ENCODE data around the gene SUPT3H. TPM values are rescaled to one million over a fixed set of nuclear protein-coding genes. Genes with fewer than 3 reads are reported as not detected.

The SUPT3H gene
- total RNA-seq, 1 donor, result 4.7 TPM

DNA sequence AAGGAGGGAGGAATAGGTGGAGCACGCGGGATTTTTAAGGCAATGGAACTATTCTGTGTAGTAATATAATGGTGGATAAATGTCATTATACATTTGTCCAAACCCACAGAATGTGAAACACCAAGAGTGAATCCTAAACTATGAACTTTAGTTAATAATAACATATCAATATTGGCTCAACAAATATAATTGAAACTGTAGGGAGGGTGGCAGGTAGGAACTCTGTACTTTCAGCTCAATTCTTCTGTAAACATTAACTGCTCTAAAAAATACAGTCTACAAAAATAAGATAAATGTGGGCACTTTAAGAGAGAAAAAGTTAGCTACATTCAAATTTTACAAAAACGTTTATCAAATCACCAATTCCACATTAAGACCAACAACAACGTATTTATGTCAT lies 186.3 kb downstream of the SUPT3H start:
- H3K4me3 ChIP-seq (ENCODE audit: insufficient read depth, low read length), result no peak overlapping the region
- no peak overlapping the region for H2AFZ ChIP-seq (ENCODE audit: low read length)
- H3K4me1 ChIP-seq (ENCODE audit: insufficient read depth, low read length), result no peaks in the 10 kb centered on the region
- H3K9me3 ChIP-seq (ENCODE audit: low read depth, low read length), result no peaks in the 10 kb centered on the region
- H3K27me3 ChIP-seq (ENCODE audit: insufficient read depth, low read length), result no peaks in the 10 kb centered on the region
- no peak overlapping the region for H3K27ac ChIP-seq (ENCODE audit: low read depth, low read length)
- TF ChIP-seq, protein P1, sequence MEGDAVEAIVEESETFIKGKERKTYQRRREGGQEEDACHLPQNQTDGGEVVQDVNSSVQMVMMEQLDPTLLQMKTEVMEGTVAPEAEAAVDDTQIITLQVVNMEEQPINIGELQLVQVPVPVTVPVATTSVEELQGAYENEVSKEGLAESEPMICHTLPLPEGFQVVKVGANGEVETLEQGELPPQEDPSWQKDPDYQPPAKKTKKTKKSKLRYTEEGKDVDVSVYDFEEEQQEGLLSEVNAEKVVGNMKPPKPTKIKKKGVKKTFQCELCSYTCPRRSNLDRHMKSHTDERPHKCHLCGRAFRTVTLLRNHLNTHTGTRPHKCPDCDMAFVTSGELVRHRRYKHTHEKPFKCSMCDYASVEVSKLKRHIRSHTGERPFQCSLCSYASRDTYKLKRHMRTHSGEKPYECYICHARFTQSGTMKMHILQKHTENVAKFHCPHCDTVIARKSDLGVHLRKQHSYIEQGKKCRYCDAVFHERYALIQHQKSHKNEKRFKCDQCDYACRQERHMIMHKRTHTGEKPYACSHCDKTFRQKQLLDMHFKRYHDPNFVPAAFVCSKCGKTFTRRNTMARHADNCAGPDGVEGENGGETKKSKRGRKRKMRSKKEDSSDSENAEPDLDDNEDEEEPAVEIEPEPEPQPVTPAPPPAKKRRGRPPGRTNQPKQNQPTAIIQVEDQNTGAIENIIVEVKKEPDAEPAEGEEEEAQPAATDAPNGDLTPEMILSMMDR (IDR thresholded peaks at IDR 0.05; ENCODE audit: extremely low read depth, low read depth, low read length), result no peak
- H3K79me2 ChIP-seq (ENCODE audit: insufficient read depth, low read length), result no peaks in the 10 kb centered on the region
- no peaks in the 10 kb centered on the region for H3K36me3 ChIP-seq (ENCODE audit: insufficient read depth, low read length)
- no peak for DNase-seq (ENCODE audit: insufficient read length, low spot score, missing footprints)
- H4K20me1 ChIP-seq (ENCODE audit: insufficient read depth, low read length), result no peaks in the 10 kb centered on the region
- H3K4me2 ChIP-seq (ENCODE audit: insufficient read depth, low read length), result no peak overlapping the region

DNA sequence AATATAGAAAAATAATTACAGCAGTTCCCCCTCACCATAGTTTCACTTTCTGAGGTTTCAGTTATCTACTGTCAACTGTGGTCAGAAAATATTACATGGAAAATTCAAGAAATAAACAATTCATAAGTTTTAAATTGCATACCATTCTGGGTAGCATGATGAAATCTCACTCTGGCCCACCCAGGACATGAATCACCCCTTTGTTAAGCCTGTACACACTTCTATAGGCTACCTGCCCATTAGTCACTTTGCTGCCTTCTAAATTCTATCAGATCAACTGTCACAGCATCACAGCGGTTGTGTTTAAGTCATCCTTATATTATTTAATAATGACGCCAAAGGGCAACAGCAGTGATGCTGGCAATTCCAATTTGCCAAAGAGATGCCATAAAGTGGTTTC lies 189.9 kb downstream of the SUPT3H start:
- TF ChIP-seq, protein P1 (IDR thresholded peaks at IDR 0.05; ENCODE audit: extremely low read depth, low read depth, low read length), result no peak
- Histone ChIP-seq H3K4me2 (ENCODE audit: insufficient read depth, low read length) (no peak overlapping the region), H3K9me3 (ENCODE audit: low read depth, low read length) (no peaks in the 10 kb centered on the region), H4K20me1 (ENCODE audit: insufficient read depth, low read length) (no peaks in the 10 kb centered on the region), H3K4me1 (ENCODE audit: insufficient read depth, low read length) (no peaks in the 10 kb centered on the region), H3K27ac (ENCODE audit: low read depth, low read length) (no peak overlapping the region), H2AFZ (ENCODE audit: low read length) (no peak overlapping the region), H3K79me2 (ENCODE audit: insufficient read depth, low read length) (no peaks in the 10 kb centered on the region), H3K4me3 (ENCODE audit: insufficient read depth, low read length) (no peak overlapping the region), H3K36me3 (ENCODE audit: insufficient read depth, low read length) (no peaks in the 10 kb centered on the region), H3K27me3 (ENCODE audit: insufficient read depth, low read length) (no peaks in the 10 kb centered on the region)
- DNase-seq (ENCODE audit: insufficient read length, low spot score, missing footprints), result no peak

DNA sequence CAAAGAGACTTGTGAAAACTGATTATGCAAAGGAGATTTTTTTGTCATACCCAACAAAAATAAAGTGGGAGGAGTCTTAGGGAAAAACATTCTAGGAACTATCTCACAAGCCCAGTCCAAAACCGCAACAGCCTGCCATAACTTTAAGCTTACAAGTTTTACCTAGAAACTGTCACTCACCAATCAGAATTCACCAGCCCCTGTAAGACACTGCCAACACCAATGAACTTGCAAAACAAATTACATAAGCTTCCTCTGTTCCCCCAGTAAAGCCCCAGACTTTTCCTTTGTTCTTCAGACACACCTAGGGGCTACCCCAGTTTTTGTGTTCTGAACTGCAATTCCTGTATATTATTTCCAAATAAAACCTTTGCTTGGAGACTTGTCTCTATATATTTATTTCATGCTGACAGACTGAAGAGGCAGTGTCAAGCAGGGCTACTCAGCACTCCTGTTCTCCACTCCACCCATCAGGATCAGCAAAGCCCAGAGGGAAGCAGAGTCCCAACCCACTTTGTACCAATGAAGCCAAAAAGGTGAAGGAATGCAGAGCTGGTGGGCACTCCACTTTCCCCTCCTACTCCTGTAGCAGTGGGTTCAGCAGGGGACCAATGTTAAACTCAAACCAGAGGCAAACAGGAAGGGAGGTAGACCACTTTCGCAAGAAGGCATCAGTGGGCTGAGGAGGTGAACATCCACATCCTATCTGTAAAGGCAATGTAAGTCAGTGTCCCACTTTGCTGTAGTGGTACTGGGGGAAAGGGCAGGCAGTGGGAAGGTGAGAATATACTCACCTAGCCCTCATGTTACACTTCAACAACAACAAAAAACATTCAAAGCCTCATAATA lies 192.1 kb downstream of the SUPT3H start:
- TF ChIP-seq, protein P1 (IDR thresholded peaks at IDR 0.05; ENCODE audit: extremely low read depth, low read depth, low read length), result no peak
- Histone ChIP-seq H3K79me2 (ENCODE audit: insufficient read depth, low read length) (no peaks in the 10 kb centered on the region), H3K27me3 (ENCODE audit: insufficient read depth, low read length) (no peaks in the 10 kb centered on the region), H3K27ac (ENCODE audit: low read depth, low read length) (no peak overlapping the region), H3K4me1 (ENCODE audit: insufficient read depth, low read length) (no peaks in the 10 kb centered on the region), H3K9me3 (ENCODE audit: low read depth, low read length) (no peaks in the 10 kb centered on the region), H3K4me3 (ENCODE audit: insufficient read depth, low read length) (no peak overlapping the region), H3K4me2 (ENCODE audit: insufficient read depth, low read length) (no peak overlapping the region), H2AFZ (ENCODE audit: low read length) (no peak overlapping the region), H3K36me3 (ENCODE audit: insufficient read depth, low read length) (no peaks in the 10 kb centered on the region), H4K20me1 (ENCODE audit: insufficient read depth, low read length) (no peaks in the 10 kb centered on the region)
- DNase-seq (ENCODE audit: insufficient read length, low spot score, missing footprints), result peak; percentile 59

DNA sequence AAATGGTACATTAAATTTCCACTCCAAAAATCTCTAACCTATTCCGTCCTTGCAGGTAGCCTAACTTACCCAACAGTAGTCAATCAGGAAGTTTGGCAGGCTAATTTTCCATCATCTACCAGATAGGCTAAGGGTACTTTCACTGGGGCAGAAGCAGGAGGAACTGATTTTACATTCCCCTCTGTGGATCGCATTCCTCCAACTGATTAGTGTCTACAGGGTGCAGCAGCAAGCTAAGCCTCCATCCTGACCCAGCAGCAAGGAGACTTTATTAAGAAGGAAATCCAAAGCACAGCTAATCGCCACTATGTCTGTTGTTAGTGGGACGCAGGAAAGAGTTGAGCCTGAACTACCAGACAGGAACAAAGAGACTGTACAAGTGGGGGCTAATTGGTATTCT lies 192.8 kb downstream of the SUPT3H start:
- H3K4me1 ChIP-seq (ENCODE audit: insufficient read depth, low read length), result no peaks in the 10 kb centered on the region
- no peaks in the 10 kb centered on the region for H3K36me3 ChIP-seq (ENCODE audit: insufficient read depth, low read length)
- no peaks in the 10 kb centered on the region for H3K27me3 ChIP-seq (ENCODE audit: insufficient read depth, low read length)
- no peak overlapping the region for H3K4me2 ChIP-seq (ENCODE audit: insufficient read depth, low read length)
- no peak overlapping the region for H3K27ac ChIP-seq (ENCODE audit: low read depth, low read length)
- H2AFZ ChIP-seq (ENCODE audit: low read length), result no peak overlapping the region
- no peaks in the 10 kb centered on the region for H3K79me2 ChIP-seq (ENCODE audit: insufficient read depth, low read length)
- DNase-seq (ENCODE audit: insufficient read length, low spot score, missing footprints), result no peak
- no peaks in the 10 kb centered on the region for H4K20me1 ChIP-seq (ENCODE audit: insufficient read depth, low read length)
- H3K9me3 ChIP-seq (ENCODE audit: low read depth, low read length), result no peaks in the 10 kb centered on the region
- TF ChIP-seq, protein P1 (IDR thresholded peaks at IDR 0.05; ENCODE audit: extremely low read depth, low read depth, low read length), result no peak
- H3K4me3 ChIP-seq (ENCODE audit: insufficient read depth, low read length), result no peak overlapping the region

Measured in osteoblast (primary cell).